ENCODE results near the gene KIR2DL1.
"Not testable (repeated sequence)": the region's sequence is repeated elsewhere in the genome, so short reads cannot be mapped to it uniquely, and the experiment has no call there.

KIR2DL1 gene

GRCh38 chr19:54824416-54824815 lies 54.8 kb downstream of the KIR2DL1 start:
- DNase-seq: not testable (repeated sequence)

DNA sequence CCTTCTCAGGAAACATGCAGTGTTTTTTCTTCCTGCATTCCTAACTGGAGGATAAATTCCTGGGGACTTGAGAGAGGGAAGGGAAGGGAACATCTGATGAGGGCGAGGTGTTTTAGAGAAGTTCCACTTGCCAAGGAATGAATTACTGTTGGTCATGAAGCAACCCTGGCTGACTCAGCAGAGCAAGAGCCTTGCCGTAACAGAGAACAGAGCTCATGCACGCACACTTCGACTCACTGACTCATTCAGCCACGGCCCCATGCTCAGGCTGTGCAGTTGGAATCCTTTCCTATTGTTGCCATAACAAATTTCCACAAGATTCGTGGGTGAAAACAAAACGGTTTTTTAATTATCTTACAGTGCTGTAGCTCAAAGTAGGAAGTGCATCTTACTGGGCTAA lies 55.7 kb downstream of the KIR2DL1 start:
- DNase-seq: not testable (repeated sequence)

DNA sequence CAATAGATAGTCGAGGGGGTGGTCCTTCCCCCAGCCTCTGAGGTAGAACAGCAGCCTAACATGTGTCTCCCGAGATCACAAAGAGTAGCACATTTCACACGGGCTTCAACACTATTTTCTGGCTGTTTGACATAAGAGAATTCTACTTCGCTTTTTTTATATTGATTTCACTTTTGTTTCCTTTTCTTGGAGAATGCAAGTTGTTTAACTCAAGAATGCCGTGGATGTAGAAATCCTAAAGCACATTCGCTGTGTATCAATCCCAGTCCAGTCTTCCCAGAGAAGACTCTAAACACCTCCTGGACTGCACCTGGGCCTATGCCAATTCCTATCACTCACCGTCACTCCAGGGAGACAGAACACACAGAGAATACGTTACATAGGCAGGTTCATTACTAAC lies 58.5 kb downstream of the KIR2DL1 start:
- not testable (repeated sequence) for DNase-seq

GRCh38 chr19:54832496-54832895 lies 62.9 kb downstream of the KIR2DL1 start, which contains the start of gene KIR2DS4:
Gene KIR2DS4, plus strand, starts transcription at chr19:54832676.
- DNase-seq: not testable (repeated sequence)
